MM.1S (cell line): ENCODE results near the gene TTC7B.

Source experiments
- DNase-seq: peaks from one replicate; pipeline ENCODE4 v3.0.0-alpha.2; 2015
- H2AFZ ChIP-seq: fragments of 300-600 bp; sonication (generic); 2 replicates; pipeline ENCODE4 v1.6.0; 2016; ENCODE audit warnings: antibody characterized with exemption, low read length
- H3F3A ChIP-seq: fragments of 300-600 bp; sonication (generic); 2 replicates; pipeline ENCODE4 v1.6.1; 2016; ENCODE audit warnings: mild to moderate bottlenecking, antibody characterized with exemption, low read length, moderate library complexity, mixed read lengths; ENCODE audit not compliant: insufficient read depth
- H3K27ac ChIP-seq: fragments of 300-600 bp; sonication (generic); 2 replicates; pipeline ENCODE4 v1.5.1; 2016; ENCODE audit warnings: mild to moderate bottlenecking, low read length
- H3K27me3 ChIP-seq: fragments of 300-600 bp; sonication (generic); replicated peaks from 2 replicates; pipeline ENCODE4 v1.6.0; 2016; ENCODE audit warnings: low read length; ENCODE audit not compliant: insufficient read depth
- H3K36me3 ChIP-seq: fragments of 300-600 bp; sonication (generic); replicated peaks from 2 replicates; pipeline ENCODE4 v1.6.1; 2016; ENCODE audit warnings: mild to moderate bottlenecking, low read length, mixed read lengths; ENCODE audit not compliant: insufficient read depth
- H3K4me1 ChIP-seq: fragments of 300-600 bp; sonication (generic); 2 replicates; pipeline ENCODE4 v1.6.1; 2016; ENCODE audit warnings: low read length, mixed read lengths
- H3K4me2 ChIP-seq: fragments of 300-600 bp; sonication (generic); 2 replicates; pipeline ENCODE4 v1.6.0; 2016; ENCODE audit warnings: low read depth, low read length
- H3K4me3 ChIP-seq: fragments of 300-600 bp; sonication (generic); 2 replicates; pipeline ENCODE4 v1.5.1; 2016; ENCODE audit warnings: low read length, mixed read lengths
- H3K79me2 ChIP-seq: fragments of 300-600 bp; sonication (generic); 2 replicates; pipeline ENCODE4 v1.6.1; 2016; ENCODE audit warnings: mixed run types, low read length, mixed read lengths
- H3K9ac ChIP-seq: fragments of 300-600 bp; sonication (generic); 2 replicates; pipeline ENCODE4 v1.6.1; 2016; ENCODE audit warnings: low read length, mixed read lengths
- H3K9me2 ChIP-seq: fragments of 300-600 bp; sonication (generic); replicated peaks from 2 replicates; pipeline ENCODE4 v1.6.1; 2016; ENCODE audit warnings: mild to moderate bottlenecking, low read length, mixed read lengths; ENCODE audit not compliant: insufficient read depth
- H3K9me3 ChIP-seq: fragments of 300-600 bp; sonication (generic); replicated peaks from 2 replicates; pipeline ENCODE4 v1.6.1; 2016; ENCODE audit warnings: mild to moderate bottlenecking, low read length, mixed read lengths; ENCODE audit not compliant: insufficient read depth
- H4K20me1 ChIP-seq: fragments of 300-600 bp; sonication (generic); 2 replicates; pipeline ENCODE4 v1.6.1; 2016; ENCODE audit warnings: mild to moderate bottlenecking, low read length, moderate library complexity, mixed read lengths; ENCODE audit not compliant: insufficient read depth
- CTCF ChIP-seq: fragments of 300-600 bp; sonication (generic); IDR thresholded peaks from 2 replicates; pipeline ENCODE4 v1.5.1; 2016; ENCODE audit warnings: antibody characterized with exemption, low read length, mixed read lengths
- EZH2 ChIP-seq: fragments of 300-600 bp; sonication (generic); optimal IDR thresholded peaks from 2 replicates; pipeline ENCODE3; 2017; ENCODE audit warnings: low read depth, mild to moderate bottlenecking, antibody characterized with exemption, low read length, mixed read lengths
- EZH2phosphoT487 ChIP-seq: fragments of 300-600 bp; sonication (generic); IDR thresholded peaks from 2 replicates; pipeline ENCODE4 v1.6.1; 2018; ENCODE audit warnings: antibody characterized with exemption, low read length

The TTC7B gene

GRCh38 chr14:90523544-90523943 is 292.7 kb downstream of the TTC7B start:
- no peaks in the 10 kb centered on the region for H3K9me3 ChIP-seq
- H3K4me3 ChIP-seq, result no peak overlapping the region
- H3K27ac ChIP-seq, result no peak overlapping the region
- no peaks in the 10 kb centered on the region for H3K9me2 ChIP-seq
- H3K4me1 ChIP-seq, result no peaks in the 10 kb centered on the region
- no peaks in the 10 kb centered on the region for H3K36me3 ChIP-seq
- no peak overlapping the region for H2AFZ ChIP-seq
- no peaks in the 10 kb centered on the region for H3K79me2 ChIP-seq
- TF ChIP-seq CTCF (no peak), EZH2phosphoT487 (no peak), EZH2 (no peak)
- H3K27me3 ChIP-seq, result no peaks in the 10 kb centered on the region
- H3K9ac ChIP-seq, result no peak overlapping the region
- H4K20me1 ChIP-seq, result no peaks in the 10 kb centered on the region
- DNase-seq, result no peak
- H3F3A ChIP-seq, result no peaks in the 10 kb centered on the region
- no peak overlapping the region for H3K4me2 ChIP-seq

DNA sequence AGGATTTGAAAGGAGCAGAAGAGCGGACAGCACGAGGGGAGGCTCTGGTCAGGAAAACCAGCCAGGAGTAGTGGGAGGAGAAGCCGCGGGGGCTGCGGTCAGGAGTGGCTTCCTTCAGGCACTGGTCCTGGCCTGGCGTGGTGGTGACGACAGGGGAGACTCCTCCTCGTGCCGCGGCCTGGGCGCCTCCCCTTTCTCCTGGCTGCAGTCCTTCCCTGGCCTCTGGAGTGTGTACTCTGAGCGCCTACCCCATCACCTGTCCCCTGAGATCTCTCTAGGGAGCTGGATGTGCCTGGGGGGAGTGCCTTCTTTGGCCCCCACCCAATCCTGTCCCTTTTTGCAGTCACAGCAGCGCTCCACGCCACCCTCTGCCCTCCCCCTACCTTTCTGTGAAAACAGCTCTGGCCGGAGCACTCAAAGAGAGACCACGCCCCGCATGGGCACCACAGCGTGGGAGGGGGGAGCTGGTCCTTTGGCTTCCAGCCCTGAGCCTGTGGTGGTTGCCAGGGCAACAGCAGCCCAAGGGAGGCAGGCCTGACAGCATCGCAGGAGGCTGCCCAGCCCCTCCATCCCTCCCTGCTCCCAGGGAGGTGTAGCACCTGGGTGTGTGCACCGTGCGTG is 293.5 kb downstream of the TTC7B start:
- no peak overlapping the region for H3K9ac ChIP-seq
- TF ChIP-seq CTCF (no peak), EZH2 (no peak), EZH2phosphoT487 (no peak)
- no peak overlapping the region for H3K4me2 ChIP-seq
- no peak for DNase-seq
- no peak overlapping the region for H2AFZ ChIP-seq
- H3K36me3 ChIP-seq, result no peaks in the 10 kb centered on the region
- H3K27ac ChIP-seq, result no peak overlapping the region
- H4K20me1 ChIP-seq, result no peaks in the 10 kb centered on the region
- H3K9me2 ChIP-seq, result no peaks in the 10 kb centered on the region
- H3F3A ChIP-seq, result no peaks in the 10 kb centered on the region
- no peaks in the 10 kb centered on the region for H3K9me3 ChIP-seq
- no peak overlapping the region for H3K4me3 ChIP-seq
- no peaks in the 10 kb centered on the region for H3K4me1 ChIP-seq
- no peaks in the 10 kb centered on the region for H3K79me2 ChIP-seq
- H3K27me3 ChIP-seq, result no peaks in the 10 kb centered on the region

DNA sequence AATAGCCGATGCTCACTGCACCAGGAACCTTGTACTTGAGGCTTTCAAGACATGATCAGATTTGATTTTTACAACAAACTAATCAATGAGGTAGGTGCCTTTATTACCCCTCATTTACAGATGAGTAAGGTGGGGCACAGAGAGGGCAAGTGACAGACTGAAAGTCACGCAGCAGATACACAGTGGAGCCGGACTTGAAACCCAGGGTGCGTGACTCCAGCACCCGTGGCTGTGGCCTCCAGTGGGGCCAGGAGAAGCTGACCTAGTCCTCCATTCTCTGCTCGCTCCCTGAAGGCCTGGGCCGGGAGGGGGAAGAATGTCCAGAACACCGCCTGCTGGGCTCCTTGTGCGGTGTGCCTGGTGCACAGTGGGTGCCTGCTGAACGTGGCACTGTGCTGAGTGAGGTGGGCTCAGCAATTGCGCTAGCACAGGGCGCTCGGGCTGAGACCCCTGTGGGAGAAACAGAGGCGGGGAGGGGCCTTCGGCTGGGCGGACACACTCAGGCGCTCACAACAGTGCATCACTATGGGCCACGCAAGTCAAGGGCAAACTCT is 294.2 kb downstream of the TTC7B start:
- Histone ChIP-seq H3K79me2 (no peaks in the 10 kb centered on the region), H3K9me3 (no peaks in the 10 kb centered on the region), H3K36me3 (no peaks in the 10 kb centered on the region), H3K4me2 (no peak overlapping the region), H2AFZ (no peak overlapping the region), H3K27ac (no peak overlapping the region), H3K4me3 (no peak overlapping the region), H4K20me1 (no peaks in the 10 kb centered on the region), H3K27me3 (no peaks in the 10 kb centered on the region), H3K9me2 (no peaks in the 10 kb centered on the region), H3K9ac (no peak overlapping the region), H3K4me1 (no peaks in the 10 kb centered on the region), H3F3A (no peaks in the 10 kb centered on the region)
- TF ChIP-seq EZH2phosphoT487 (no peak), EZH2 (no peak), CTCF (no peak)
- DNase-seq, result no peak
